Measurements from ENCODE around the gene HMMR.
A peak's percentile ranks its signal among the peaks of the same experiment; 100 is the strongest.
"Not testable (repeated sequence)": the region's sequence is repeated elsewhere in the genome, so short reads cannot be mapped to it uniquely, and the experiment has no call there.

Gene HMMR

DNA sequence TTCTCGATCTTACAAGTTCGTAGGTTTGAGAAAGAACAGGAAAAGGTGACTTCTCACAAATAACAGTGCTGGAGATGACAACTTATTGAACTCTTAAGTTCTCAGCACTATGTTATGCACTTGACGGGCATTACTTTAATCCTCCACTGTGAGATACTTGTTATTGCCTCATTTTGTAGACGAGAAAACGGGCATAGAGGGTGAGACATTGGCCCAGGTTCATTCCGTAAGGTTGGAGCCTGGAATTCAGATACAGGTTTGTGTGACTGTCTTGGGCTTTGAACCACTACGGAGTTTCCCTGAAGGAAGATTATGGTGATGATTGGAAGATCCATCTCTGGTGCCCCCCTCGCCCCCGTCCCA is 45.6 kb downstream of the HMMR start:
- DNase-seq = peak in 1 of 56 donors; percentile 21

DNA sequence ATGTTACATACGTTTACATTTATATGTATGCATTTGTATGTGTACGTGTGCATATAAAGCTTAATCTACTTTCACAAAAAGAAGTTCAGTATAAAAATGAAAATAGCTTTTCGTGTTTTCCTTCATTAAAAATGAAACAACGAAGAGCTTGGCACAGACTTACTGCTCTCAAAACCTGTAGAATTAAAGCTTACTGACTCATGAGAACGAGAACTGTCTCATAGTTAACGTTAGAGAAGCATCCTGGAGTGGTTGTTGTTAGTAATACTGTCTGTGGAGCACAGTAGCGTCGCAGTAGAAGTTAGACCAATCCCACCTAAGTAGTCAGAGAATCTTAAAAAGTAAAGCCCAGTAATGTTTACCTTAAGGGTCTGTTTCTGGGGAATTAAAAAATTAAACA is 46.3 kb downstream of the HMMR start:
- DNase-seq = no peak

DNA sequence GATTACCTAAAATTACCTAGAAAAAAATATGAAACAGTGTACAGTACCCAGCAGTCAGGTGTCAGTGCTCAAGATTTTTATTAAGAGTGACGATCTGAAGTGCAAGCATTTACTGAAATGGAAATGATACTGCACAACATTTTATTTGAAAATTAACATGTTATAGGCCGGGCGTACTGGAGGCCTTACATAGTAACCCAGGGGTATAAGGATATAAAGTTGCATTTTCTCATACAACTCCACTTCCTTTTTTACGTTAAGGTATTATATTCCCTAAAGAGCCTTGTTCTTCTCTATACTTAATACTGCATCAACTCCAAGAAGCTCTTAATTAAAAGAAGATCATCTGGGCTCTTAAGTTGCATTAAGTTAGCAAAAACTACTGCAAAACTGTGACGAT is 48.3 kb downstream of the HMMR start:
- no peak for DNase-seq

DNA sequence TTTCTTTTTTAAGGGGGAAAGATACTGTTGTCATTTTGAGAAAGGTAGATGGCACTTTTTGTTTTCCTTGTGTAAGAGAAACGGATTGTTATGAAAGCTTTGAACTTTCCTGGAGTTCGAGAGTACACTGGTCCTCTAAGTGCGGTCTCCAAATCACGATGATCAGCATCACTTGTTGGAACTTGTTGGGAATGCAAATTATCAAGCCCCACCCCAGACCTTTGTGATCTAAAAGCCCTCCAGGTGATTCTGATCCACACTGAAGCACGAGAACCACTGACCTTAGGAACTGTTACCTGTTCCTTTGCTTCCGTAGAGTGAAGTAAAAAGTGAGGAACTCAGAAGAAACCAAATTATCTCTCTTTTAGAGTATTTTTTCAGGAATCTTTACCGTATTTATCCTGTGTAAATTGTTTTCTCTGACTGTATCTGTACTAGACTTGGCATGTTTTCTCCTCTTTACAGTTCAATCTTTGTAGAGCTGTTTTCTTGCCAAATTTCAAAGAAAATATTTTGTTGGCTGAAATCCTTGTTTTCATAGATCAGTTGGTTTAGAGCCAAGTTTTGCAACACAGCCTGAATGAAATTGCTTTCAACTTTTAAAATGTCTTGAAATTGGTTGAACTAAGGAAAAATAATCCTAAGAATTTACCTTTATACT is 49.0 kb downstream of the HMMR start:
- peak in 1 of 56 donors; percentile 4 for DNase-seq

DNA sequence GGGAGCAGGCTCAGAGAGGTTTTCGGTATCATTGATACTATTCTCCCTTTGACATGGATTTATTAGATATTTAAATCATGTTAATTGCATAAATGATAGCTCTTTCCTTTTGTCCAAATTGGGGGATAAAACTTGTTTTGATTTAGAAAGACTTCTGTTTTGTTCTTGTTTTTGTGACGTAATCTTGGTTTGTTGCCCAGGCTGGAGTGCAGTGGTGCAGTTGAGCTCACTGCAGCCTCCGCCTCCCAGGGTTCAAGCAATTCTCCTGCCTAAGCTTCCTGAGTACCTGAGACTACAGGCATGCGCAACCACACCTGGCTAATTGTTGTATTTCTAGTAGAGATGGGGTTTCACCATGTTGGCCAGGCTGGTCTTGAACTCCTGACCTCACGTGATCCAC is 52.1 kb downstream of the HMMR start:
- peak in 4 of 56 donors; percentile 3 to 26 (median 7) for DNase-seq

DNA sequence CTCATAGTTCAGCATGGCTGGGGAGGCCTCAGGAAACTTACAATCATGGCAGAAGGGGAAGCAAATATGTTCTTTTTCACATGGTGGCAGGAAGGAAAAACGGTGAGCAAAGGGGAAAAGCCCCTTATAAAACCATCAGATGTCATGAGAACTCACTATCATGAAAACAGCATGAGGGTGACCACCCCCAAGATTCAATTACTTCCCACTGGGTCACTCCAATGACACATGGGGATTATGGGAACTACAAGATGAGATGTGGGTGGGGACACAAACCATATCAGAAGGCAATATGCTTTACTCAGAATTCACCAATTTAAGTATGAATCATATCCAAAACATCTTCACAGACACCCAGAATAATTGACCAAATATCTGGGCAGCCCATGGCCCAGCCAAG is 64.7 kb downstream of the HMMR start:
- DNase-seq = no peak

DNA sequence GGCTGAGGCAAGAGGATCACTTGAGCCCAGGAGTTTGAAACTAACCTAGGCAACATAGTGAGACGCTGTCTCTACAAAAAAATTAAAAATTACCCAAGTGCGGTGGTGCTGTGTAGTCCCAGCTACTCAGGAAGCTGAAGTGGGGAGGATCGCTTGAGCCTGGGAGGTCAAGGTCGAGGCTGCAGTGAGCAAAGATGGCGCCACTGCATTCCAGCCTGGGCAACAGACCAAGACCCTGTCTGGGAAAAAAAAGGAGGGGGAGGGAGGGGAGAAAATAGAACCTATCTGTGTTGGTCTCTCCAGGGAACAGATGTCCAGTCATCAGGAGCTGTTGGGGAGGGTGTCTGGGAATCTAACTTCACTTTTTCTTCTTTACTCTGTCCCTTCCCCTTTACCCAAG is 69.3 kb downstream of the HMMR start:
- DNase-seq = no peak

DNA sequence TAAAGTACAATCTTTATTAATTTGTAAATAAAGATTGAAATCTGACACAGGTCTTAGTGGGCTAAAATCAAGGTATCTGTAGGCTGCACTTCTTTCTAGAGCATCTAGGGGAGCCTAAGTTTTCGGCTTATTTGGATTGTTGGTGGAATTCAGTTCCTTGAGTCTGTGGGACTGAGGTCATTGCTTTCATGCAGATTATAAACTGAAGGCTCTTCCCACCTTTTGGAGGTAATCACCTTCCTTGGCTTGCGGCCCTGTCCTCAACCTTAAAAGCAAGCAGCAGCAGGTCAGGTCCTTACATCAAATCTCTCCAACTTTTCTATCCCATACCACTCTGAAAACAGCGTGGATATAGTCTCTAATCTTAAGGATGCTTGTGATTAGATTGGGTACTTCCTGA is 70.8 kb downstream of the HMMR start:
- no peak for DNase-seq

DNA sequence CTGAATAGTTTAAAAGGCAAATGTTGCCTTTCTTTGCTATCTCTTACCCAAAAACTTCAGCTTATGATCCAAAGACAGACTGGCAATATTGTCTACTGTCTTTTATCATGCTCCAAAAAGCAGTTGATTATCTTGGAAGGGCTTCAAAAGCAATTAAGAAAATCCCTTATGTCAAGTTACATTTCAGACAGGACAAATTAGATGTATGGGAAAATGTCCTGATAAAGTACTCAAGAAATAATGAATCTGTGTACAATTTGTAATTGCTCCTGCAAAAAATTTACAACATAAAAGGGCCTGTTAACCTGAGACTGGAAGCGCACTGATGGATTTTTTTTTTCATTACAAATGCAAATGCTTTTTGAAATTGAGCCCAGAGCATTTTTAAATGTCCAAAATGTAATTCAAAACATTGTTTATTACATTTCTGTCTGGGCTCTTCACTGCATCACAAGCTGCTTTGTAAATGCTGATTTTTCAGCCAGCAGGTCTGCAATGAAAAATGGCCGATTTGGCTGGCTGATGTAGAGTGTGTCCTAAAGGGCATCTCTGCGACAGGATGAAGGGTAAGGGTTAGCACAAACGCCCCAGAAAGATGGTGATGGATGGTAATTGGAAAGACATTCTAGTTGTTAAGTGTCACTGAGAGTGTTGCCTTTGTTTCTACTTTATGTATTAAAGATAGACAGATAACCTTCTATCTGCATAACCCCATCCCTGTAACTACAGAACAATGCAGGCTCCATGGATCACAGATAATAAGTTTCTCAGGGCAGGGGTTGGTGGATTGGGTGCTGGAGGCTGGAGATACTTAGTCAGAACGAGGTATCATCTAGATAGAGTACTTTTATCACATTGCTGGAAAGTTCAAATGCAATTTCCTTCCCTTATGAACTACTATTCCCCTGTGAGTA is 72.0 kb downstream of the HMMR start:
- no peak for DNase-seq

DNA sequence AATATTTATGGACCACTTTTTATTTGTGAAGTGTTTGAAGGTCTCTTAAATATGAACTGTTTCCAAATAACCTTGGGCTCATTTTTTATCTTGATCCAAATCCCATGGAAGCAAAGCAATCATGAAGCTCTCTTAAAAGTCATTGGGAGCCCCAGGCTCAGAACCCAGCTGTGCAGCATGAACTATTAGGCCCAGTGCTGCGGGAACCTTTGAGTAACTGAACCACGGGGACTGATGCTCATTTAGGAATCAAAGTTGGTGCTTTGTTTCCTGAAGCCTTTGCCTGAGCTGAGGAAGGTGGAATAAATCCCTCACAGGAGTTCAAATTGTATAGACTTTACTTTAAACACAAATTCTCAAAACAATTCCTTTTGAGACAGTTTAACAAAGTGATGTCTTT is 72.8 kb downstream of the HMMR start:
- DNase-seq = no peak

DNA sequence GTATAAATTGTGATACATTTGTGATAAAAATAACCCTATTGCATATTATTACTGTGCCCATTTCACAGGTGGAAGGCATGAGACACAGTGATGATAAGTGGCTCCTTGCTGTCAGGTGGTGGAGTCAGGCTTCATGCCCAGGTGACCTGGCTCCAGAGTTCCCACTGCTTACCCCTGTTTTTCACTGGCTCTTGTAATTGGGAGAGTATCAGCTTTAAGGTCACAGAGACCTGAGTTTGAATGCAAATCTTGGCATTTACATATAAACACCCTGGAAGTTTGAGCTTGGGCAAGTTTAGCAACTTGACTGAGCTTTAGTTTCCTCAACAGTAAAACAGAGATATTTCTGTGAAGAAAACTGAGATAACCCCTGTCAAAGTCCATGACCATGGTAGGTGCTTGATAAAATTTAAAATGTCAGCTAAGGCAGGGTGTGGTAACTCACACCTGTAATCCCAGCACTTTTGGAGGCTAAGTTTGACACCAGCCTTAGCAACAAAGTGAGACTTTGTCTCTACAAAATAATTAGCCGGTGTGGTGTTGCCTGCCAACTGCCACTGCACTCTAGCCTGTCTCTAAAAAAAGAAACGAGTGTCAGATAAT is 74.2 kb downstream of the HMMR start:
- DNase-seq = no peak

DNA sequence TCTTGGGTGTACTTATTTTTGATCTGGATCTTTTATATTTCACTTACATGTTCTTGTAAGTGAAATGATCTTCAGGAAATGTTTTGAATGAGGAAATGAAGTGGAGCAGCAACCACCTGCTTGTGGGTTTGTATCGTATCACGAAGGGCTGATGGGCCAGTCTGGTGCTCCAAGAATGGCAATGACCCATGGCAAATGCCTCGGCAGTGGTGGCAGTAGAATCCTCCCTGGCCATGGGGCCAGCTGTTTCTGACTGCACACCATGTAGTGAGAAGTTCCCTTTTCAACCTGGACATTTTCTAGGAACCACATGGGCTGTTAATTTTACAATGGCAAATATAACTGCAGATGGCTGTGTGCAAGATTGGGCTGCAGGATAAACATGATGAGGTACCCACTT is 74.9 kb downstream of the HMMR start:
- DNase-seq = no peak

DNA sequence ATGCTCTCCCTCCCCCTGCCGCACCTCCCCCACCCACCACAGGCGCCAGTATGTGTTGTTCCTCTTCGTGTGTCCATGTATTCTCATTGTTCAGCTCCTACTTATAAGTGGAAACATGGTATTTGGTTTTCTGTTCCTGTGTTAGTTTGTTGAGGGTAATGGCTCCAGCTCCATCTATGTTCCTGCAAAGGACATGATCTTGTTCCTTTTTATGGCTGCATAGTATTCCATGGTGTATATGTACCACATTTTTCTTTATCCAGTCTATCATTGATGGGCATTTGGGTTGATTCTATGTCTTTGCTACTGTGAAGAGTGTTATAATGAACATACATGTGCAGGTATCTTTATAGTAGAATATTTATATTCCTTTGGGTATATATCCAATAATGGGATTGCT is 76.0 kb downstream of the HMMR start:
- DNase-seq = not testable (repeated sequence)

DNA sequence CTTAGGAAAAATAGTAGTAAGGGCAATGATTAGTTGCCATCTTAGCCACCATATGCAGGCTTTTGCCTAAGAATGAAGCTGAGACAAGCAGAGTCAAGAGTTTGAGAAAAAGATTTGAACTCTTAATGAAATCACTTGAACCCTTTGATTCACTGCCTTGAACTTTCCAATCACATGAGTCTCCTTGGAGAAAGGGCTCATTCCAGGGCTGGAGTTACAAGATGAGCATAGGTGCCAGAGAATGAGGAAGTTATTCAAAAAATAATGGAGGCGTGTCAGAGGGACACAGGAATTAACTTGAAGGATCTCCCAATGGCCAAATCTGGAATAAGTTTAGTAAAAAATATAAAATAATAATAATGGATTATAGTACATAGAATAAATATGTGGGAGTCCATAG is 80.3 kb downstream of the HMMR start:
- DNase-seq = no peak
